Neural crest cell (in vitro differentiated cells): Measurements from ENCODE around the gene DUS1L. TPM values are rescaled to one million over a fixed set of nuclear protein-coding genes. Genes with fewer than 3 reads are reported as not detected.
A peak's percentile ranks its signal among the peaks of the same experiment; 100 is the strongest.

ENCODE experiments used
- DNase-seq: peaks from one replicate; pipeline ENCODE4 v3.0.0; 2021; ENCODE audit warnings: low read depth, mixed read lengths, low spot score
- H3K27ac Mint-ChIP-seq: one replicate; pipeline ENCODE4 v1.8.0; 2021; ENCODE audit warnings: mild to moderate bottlenecking, mixed read lengths; ENCODE audit not compliant: unreplicated experiment
- H3K27me3 Mint-ChIP-seq: 2 replicates; pipeline ENCODE4 v1.8.0; 2021; ENCODE audit warnings: low read depth, mild to moderate bottlenecking, mixed read lengths
- H3K36me3 Mint-ChIP-seq: 2 replicates; pipeline ENCODE4 v1.8.0; 2021; ENCODE audit warnings: low read depth, mild to moderate bottlenecking, mixed read lengths
- H3K4me1 Mint-ChIP-seq: 2 replicates; pipeline ENCODE4 v1.8.0; 2021; ENCODE audit warnings: mixed read lengths
- H3K4me3 Mint-ChIP-seq: one replicate; pipeline ENCODE4 v1.8.0; 2021; ENCODE audit warnings: mild to moderate bottlenecking, mixed read lengths
- H3K9me3 Mint-ChIP-seq: 2 replicates; pipeline ENCODE4 v1.8.0; 2021; ENCODE audit warnings: mixed read lengths
- total RNA-seq: library from RNA; stranded (reverse); gene quantifications from 2 replicates; pipeline ENCODE4 v1.2.1, GENCODE V29; 2021
- TF ChIP-seq, protein P1 (sequence below): fragments of 200-600 bp; sonication (generic); conservative IDR thresholded peaks from 2 replicates; pipeline ENCODE4 v1.5.0; 2021; ENCODE audit warnings: antibody characterized with exemption, mild to moderate bottlenecking

DUS1L gene
- total RNA-seq, 1 donor from 2014 or later, result 131 TPM

DNA sequence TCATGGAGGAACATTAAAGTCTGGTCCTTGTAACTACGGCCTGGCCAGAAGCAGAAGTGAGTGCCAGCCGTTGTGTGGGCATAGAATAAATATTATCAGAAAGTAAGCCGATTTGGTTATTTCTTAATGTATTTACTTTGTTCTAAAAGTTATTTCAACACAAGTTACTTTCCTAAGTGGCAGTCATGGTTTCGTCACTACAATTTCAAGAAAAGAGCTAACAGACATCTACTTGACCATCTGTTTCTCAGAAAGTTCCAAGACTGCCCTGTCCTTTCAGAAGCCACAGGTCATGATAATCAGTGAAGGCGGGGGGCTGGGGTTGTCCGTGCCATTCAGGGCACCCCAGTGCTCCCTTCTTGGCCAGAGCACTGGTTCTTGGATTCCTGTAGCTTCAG lies 47.3 kb upstream of the DUS1L start:
- no peaks in the 10 kb centered on the region for H3K27me3 Mint-ChIP-seq
- H3K27ac Mint-ChIP-seq, result peak overlapping the region; percentile 31
- no peak overlapping the region for H3K4me3 Mint-ChIP-seq
- peaks cover 29% of the 10 kb centered on the region for H3K4me1 Mint-ChIP-seq
- no peak for DNase-seq
- TF ChIP-seq, protein P1, sequence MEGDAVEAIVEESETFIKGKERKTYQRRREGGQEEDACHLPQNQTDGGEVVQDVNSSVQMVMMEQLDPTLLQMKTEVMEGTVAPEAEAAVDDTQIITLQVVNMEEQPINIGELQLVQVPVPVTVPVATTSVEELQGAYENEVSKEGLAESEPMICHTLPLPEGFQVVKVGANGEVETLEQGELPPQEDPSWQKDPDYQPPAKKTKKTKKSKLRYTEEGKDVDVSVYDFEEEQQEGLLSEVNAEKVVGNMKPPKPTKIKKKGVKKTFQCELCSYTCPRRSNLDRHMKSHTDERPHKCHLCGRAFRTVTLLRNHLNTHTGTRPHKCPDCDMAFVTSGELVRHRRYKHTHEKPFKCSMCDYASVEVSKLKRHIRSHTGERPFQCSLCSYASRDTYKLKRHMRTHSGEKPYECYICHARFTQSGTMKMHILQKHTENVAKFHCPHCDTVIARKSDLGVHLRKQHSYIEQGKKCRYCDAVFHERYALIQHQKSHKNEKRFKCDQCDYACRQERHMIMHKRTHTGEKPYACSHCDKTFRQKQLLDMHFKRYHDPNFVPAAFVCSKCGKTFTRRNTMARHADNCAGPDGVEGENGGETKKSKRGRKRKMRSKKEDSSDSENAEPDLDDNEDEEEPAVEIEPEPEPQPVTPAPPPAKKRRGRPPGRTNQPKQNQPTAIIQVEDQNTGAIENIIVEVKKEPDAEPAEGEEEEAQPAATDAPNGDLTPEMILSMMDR, result no peak
- H3K9me3 Mint-ChIP-seq, result no peaks in the 10 kb centered on the region
- H3K36me3 Mint-ChIP-seq, result peaks cover 3% of the 10 kb centered on the region

DNA sequence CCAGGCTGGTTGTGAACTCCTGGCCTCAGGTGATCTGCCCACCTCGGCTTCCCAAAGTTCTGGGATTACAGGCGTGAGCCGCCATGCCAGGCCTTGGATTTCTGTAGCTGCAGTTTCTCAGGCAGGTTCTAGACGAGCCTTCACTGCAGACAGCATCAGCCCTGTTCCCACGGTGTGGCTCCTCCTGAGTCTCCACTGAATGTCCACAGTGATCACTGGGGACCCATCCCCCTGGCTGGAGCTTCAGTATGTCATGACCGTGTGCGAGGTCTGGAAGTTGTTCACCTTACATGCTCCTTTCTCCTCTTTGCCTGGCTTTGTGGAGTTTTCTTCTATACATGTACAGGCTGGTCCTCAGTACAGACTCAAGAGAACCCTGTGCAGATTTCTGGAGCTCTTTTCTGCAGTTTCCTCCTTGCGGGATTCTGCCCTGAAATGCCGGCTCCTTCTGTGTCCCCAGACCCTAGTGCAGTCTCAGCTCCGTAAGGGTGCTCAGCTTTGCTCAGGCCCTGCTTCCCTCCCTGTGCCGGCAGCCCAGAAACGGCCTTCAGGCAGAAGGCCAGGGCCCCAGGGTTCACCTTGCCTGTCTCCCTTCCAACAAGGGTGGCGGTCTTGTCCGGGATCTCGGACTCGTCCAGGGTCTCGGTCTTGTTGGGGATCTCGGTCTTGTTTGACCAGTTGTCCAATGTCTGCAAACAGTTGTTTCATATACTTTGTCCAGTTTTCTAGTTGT lies 46.7 kb upstream of the DUS1L start:
- TF ChIP-seq, protein P1, result no peak
- H3K36me3 Mint-ChIP-seq, result peaks cover 3% of the 10 kb centered on the region
- no peak for DNase-seq
- H3K4me3 Mint-ChIP-seq, result no peak overlapping the region
- peak overlapping the region; percentile 31 for H3K27ac Mint-ChIP-seq
- no peaks in the 10 kb centered on the region for H3K27me3 Mint-ChIP-seq
- H3K4me1 Mint-ChIP-seq, result peaks cover 28% of the 10 kb centered on the region
- H3K9me3 Mint-ChIP-seq, result no peaks in the 10 kb centered on the region

DNA sequence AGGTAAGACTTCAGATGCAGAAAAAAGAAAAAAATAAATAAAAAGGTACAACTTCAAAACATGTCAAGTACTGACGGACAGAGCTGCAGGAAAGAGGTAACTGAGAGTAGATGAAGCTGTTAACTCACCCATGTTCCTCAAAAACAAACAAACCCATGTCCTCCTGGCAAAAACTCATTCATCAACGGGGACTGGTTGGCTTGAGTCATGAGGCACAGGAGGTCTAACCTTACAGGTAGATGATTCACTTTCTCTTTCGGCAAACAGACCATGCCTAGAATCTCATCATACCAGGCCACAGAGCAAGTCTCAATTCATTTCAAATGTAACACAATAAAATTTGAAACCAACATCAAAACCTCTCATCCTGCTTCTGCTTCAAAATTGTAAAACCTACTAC lies 44.7 kb upstream of the DUS1L start:
- Mint-ChIP-seq H3K4me1 (peaks cover 29% of the 10 kb centered on the region), H3K27me3 (peaks cover 4% of the 10 kb centered on the region), H3K4me3 (no peak overlapping the region), H3K27ac (no peak overlapping the region), H3K36me3 (peaks cover 3% of the 10 kb centered on the region), H3K9me3 (no peaks in the 10 kb centered on the region)
- DNase-seq, result no peak
- TF ChIP-seq, protein P1, result no peak

DNA sequence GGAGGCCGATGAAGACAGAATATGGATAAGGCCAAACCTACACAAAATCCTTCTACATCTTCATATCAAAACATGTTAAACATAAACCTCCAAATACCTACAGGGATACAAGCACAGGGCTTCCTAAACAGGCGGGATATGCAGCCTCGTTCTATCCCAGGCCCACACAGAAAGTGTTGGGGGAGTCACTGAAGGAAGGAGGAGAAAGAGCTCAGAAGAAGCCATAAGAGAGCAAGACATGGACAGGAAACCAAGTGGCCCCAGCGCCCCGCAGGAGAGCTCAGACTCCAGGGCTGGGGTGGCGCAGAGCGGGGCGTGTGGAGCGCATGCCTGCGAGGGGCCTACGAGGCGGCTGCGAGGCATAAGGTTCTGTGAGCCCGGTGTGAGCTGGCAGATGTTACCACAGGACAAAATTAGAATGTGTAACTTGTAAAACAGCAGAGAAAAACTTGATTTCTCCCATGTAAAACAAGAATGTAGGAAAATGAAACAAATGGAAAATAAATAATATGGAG lies 43.4 kb upstream of the DUS1L start:
- peak overlapping the region; percentile 17 for H3K4me3 Mint-ChIP-seq
- no peaks in the 10 kb centered on the region for H3K9me3 Mint-ChIP-seq
- peak overlapping the region; percentile 46 for H3K27ac Mint-ChIP-seq
- DNase-seq, result no peak
- peaks cover 36% of the 10 kb centered on the region for H3K4me1 Mint-ChIP-seq
- H3K36me3 Mint-ChIP-seq, result peaks cover 3% of the 10 kb centered on the region
- TF ChIP-seq, protein P1, result no peak
- peaks cover 5% of the 10 kb centered on the region for H3K27me3 Mint-ChIP-seq

DNA sequence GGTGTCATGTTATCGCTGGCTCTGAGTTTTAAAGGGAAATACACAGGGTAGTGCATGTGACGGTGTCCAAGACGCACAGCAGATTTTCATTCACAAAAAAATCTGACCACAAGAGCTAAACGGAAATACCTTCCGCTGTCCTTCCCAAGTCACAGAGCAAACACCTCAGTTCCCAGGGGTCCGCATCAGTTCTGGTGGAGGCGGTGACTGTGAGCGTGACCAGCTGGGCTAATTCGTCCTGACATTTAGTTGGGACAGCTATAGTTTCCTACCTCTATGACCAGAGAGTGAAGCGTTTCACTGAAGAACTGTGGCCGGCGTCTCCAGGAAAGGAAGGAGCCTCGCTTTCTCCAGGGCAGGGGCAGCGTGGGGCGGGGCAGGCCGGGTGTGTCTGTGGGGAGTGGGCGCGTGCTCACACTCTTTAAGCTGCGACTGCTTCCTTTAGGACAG lies 42.9 kb upstream of the DUS1L start:
- DNase-seq, result no peak
- peaks cover 3% of the 10 kb centered on the region for H3K36me3 Mint-ChIP-seq

More for the DNA sequence above, 42.9 kb upstream of the DUS1L start:
- peaks cover 41% of the 10 kb centered on the region for H3K4me1 Mint-ChIP-seq
- H3K4me3 Mint-ChIP-seq, result peak overlapping the region; percentile 56
- no peaks in the 10 kb centered on the region for H3K9me3 Mint-ChIP-seq
- peak overlapping the region; percentile 46 for H3K27ac Mint-ChIP-seq
- TF ChIP-seq, protein P1, result no peak
- peaks cover 7% of the 10 kb centered on the region for H3K27me3 Mint-ChIP-seq
